GM19043 (cell line): ENCODE results near the gene BPIFB3.

Experiments used
- ATAC-seq: cut with Tn5 transposase; IDR thresholded peaks from one replicate; pipeline ENCODE4 v1.9.1; 2021; ENCODE audit warnings: low read depth; ENCODE audit not compliant: unreplicated experiment

BPIFB3 gene

GRCh38 chr20:33059741-33060390 is 6.2 kb downstream of the BPIFB3 start:
- ATAC-seq, result no peak

- no peak for ATAC-seq
These were observed 7.9 kb downstream of the BPIFB3 start for GRCh38 chr20:33061658-33062028.

- ATAC-seq, result no peak
These were observed 8.6 kb downstream of the BPIFB3 start for GRCh38 chr20:33062105-33062824.

GRCh38 chr20:33062825-33063149 is 9.1 kb downstream of the BPIFB3 start:
- no peak for ATAC-seq

GRCh38 chr20:33063271-33063670 is 9.6 kb downstream of the BPIFB3 start:
- no peak for ATAC-seq

- ATAC-seq, result no peak
These were observed 11.0 kb downstream of the BPIFB3 start for GRCh38 chr20:33064572-33065287.

GRCh38 chr20:33065785-33066184 is 12.1 kb downstream of the BPIFB3 start:
- no peak for ATAC-seq

- ATAC-seq, result no peak
These were observed 14.1 kb downstream of the BPIFB3 start for GRCh38 chr20:33067806-33068205.

- no peak for ATAC-seq
These were observed 14.7 kb downstream of the BPIFB3 start for GRCh38 chr20:33068251-33068939.

- no peak for ATAC-seq
These were observed 16.0 kb downstream of the BPIFB3 start for GRCh38 chr20:33069673-33070072.

GRCh38 chr20:33070111-33071053 is 16.7 kb downstream of the BPIFB3 start:
- no peak for ATAC-seq

GRCh38 chr20:33071198-33071597 is 17.5 kb downstream of the BPIFB3 start:
- no peak for ATAC-seq

- ATAC-seq, result no peak
These were observed 18.7 kb downstream of the BPIFB3 start for GRCh38 chr20:33072362-33072761.

GRCh38 chr20:33072813-33073212 is 19.1 kb downstream of the BPIFB3 start:
- ATAC-seq, result no peak

- ATAC-seq, result no peak
These were observed 21.0 kb downstream of the BPIFB3 start for GRCh38 chr20:33074675-33075074.

- ATAC-seq, result no peak
These were observed 21.6 kb downstream of the BPIFB3 start for GRCh38 chr20:33075281-33075680.

- ATAC-seq, result no peak
These were observed 23.1 kb downstream of the BPIFB3 start for GRCh38 chr20:33076662-33077372.

GRCh38 chr20:33079259-33079658 is 25.6 kb downstream of the BPIFB3 start, which contains the start of gene BPIFB4:
Gene BPIFB4 (plus strand): TSS chr20:33079643. CDS start chr20:33081527, 1,884 bp downstream.
- ATAC-seq, result no peak

- no peak for ATAC-seq
These were observed 27.9 kb downstream of the BPIFB3 start for GRCh38 chr20:33081411-33082154.
